Neural progenitor cell (in vitro differentiated cells): ENCODE data around the gene JPH3.

ENCODE experiments used
- EZH2 ChIP-seq: fragments of 200-600 bp; sonication (generic); IDR thresholded peaks from 2 replicates; pipeline ENCODE4 v1.6.1; 2017; ENCODE audit warnings: antibody characterized with exemption, mild to moderate bottlenecking, moderate library complexity
- TF ChIP-seq, protein P1 (sequence below): fragments of 200-600 bp; sonication (generic); IDR thresholded peaks from 2 replicates; pipeline ENCODE4 v1.5.1; 2017; ENCODE audit warnings: antibody characterized with exemption, mild to moderate bottlenecking

DNA sequence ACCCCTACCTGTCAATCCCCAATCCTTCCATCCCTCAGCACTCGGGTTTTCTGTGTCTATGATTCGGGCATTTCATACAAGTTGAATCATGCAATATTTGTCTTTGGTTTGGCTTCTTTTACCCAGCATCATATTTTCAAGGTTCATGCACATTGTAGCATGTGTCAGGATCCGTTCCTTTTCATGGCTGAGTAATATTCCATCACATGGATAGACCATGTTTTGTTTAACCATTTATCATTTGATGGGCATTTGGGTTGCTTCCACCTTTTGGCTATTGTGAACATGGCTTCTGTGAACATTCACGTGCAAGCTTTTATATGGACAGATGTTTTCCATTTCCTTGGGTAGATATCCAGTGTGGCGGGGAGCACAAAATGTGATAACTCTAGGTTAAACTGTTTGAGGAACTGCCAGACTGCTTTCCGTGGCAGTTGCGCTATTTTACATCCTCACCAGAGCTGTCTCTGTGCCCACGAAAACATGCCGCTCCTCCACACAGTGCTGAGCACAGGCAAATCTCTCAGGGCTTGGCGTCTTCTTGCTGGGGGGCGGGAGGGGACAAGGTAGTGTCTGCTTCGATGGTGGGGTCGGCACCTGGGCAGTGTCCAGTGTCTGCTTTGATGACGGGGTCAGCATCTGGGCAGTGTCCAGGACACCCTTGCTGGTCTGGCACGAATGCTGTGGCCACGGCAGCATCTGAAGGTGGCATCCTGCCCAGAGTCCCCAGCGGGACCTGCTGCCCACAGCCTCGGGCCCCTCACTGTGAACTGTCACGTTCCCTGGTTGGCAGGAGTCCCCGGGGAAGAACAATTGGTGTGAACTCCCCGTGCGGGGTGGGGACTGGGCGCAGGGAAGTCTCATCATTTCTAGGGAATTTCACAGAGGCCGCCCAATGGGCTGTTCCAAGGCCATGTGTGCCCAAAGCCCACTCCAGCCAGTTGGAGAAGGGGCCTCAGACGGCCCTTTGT, 32.4 kb upstream of the JPH3 start:
- TF ChIP-seq, protein P1, sequence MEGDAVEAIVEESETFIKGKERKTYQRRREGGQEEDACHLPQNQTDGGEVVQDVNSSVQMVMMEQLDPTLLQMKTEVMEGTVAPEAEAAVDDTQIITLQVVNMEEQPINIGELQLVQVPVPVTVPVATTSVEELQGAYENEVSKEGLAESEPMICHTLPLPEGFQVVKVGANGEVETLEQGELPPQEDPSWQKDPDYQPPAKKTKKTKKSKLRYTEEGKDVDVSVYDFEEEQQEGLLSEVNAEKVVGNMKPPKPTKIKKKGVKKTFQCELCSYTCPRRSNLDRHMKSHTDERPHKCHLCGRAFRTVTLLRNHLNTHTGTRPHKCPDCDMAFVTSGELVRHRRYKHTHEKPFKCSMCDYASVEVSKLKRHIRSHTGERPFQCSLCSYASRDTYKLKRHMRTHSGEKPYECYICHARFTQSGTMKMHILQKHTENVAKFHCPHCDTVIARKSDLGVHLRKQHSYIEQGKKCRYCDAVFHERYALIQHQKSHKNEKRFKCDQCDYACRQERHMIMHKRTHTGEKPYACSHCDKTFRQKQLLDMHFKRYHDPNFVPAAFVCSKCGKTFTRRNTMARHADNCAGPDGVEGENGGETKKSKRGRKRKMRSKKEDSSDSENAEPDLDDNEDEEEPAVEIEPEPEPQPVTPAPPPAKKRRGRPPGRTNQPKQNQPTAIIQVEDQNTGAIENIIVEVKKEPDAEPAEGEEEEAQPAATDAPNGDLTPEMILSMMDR, result no peak
- TF ChIP-seq EZH2, result no peak
